GM08714 (cell line): ENCODE data around the gene EFNA5.
"Not testable (repeated sequence)": the region's sequence is repeated elsewhere in the genome, so short reads cannot be mapped to it uniquely, and the experiment has no call there.

Experiments
- H3K4me3 ChIP-seq: fragments of 200-500 bp; sonication (Bioruptor generic); 2 replicates; pipeline ENCODE4 v1.5.1; 2014; ENCODE audit warnings: mild to moderate bottlenecking, low read length, inconsistent platforms
- ZNF274 ChIP-seq: IDR thresholded peaks from 2 replicates; pipeline ENCODE4 v1.6.1; 2012; ENCODE audit warnings: mild to moderate bottlenecking, low read depth, low read length

The EFNA5 gene

DNA sequence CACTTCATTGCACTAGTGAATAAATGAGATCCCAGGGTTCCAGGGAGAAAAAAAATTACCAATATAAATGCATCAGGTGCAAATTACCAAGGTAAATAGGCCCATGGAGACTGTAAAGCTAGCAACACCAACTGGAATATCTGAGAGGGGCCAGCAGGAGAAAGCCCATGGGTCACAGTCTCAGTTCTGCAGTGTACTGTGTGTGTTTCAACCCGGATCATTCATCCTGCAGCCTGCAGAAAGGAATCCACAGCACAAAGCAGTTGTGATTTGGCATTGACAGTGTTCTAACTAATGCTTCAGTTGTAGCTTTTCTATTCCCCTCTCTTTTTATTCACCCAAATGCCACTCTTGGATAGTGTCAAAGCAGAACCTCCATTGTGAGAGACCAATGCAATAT is 171.0 kb downstream of the EFNA5 start:
- H3K4me3 ChIP-seq: no peak overlapping the region
- TF ChIP-seq ZNF274: no peak

DNA sequence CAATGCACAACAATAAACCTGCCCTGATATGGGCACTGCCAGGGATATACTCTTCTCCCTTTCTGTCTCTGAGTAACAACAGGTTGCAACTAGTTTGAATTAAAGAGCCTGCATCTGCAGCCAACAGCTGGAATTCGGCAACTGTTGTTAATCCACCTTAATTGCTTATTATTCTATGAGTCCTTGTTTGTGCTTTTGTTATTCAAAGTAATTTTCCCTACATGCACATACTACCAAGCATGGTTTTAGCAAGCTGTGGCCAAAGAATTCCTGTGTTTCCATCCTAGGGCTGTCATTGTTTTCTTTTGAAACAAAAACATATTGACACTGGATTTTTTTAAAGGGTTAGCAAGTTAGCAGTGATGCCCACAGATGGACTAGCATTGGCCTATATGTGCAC is 171.5 kb downstream of the EFNA5 start:
- no peak overlapping the region for H3K4me3 ChIP-seq
- TF ChIP-seq ZNF274: no peak

DNA sequence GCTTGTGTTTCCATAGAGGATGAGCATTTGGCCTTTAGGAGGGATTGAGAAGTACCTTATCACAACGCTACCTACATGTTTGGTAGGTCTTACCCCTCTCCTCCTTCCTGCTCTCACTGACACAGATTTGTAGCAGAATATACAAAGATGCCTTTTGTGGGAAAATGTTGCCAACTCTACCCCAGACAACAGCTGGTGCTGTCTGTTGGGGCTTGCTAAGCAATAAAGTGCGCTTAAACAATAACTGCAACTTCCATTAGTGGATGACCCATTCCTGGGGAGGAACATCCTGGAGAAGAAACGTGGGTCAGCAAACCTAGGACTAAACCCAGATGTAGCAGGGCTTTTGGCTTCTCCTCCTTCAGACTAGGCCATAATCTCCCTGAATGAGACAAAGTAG is 174.3 kb downstream of the EFNA5 start:
- no peak for TF ChIP-seq ZNF274
- H3K4me3 ChIP-seq: no peak overlapping the region

DNA sequence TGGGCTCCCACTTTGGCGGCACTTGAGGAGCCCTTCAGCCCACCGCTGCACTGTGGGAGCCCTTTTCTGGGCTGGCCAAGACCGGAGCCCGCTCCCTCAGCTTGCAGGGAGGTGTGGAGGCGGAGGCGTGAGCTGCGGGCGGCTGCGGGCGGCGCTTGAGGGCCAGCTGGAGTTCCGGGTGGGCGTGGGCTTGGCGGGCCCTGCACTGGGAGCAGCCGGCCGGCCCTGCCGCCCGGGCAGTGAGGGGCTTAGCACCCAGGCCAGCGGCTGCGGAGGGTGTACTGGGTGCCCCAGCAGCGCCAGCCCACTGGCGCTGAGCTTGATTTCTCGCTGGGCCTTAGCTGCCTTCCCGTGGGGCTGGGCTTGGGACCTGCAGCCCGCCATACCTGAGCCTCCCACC is 176.6 kb downstream of the EFNA5 start:
- not testable (repeated sequence) for H3K4me3 ChIP-seq

DNA sequence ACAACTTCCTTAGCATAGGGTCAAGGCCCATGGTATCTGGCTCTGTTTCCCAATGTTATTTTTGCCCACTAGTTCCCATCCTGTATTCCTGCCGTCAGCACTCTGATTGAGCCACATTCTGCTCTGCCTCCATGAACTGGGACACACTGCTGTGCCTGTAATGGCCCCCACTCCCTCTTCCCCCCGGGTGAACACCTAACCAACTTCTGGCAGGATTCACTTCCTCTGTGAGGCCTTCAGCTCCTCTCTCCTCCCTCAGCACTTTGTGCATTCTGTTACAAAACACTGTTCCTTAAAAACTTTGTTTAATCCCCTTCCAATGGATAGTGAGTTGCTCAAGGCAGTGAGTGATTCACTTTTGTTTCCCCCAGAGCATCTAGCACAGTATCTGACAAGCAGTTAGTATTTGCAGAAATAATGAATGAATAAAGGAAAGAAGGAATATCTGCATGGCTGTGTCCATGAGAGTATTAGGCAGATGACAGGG is 183.6 kb downstream of the EFNA5 start:
- no peak for TF ChIP-seq ZNF274
- H3K4me3 ChIP-seq: no peak overlapping the region

DNA sequence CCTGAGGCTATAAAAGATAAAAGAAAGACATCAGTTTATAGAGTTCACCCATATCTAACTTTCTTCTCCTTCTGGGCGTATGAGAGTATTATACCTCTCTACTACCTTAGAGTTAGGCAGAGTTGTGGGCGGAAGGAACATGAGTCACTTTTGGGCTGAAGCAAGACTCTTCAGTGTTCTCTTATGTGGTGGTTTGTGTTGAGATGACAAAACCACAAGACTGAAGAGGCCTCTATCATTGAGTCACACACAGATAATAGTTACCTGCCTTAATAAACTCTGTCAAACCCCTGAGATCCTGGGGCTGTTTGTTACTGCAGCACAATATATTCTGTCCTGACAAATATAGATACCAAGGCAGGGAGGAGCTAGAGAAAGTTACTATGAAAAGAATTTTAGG is 184.2 kb downstream of the EFNA5 start:
- H3K4me3 ChIP-seq: no peak overlapping the region
- no peak for TF ChIP-seq ZNF274

DNA sequence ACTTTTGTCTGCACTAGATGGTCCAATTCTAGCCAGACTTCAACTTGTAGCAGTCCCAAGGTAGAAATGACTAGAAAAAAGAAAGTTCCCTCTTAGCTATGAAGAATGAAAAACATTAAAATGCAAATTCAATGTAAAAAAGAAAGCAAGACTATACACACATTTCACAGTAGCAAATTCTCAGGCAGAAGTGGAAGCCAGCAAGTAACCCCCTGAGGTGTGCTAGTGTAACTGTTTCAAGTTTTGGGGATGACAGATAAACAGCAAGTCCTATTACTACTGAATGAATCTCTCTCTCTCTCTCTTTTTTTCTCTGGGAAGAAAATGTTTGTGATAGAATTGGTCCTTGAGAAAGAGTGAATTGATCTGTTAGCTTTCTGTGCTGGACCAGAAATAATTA is 185.6 kb downstream of the EFNA5 start:
- no peak for TF ChIP-seq ZNF274
- no peak overlapping the region for H3K4me3 ChIP-seq

DNA sequence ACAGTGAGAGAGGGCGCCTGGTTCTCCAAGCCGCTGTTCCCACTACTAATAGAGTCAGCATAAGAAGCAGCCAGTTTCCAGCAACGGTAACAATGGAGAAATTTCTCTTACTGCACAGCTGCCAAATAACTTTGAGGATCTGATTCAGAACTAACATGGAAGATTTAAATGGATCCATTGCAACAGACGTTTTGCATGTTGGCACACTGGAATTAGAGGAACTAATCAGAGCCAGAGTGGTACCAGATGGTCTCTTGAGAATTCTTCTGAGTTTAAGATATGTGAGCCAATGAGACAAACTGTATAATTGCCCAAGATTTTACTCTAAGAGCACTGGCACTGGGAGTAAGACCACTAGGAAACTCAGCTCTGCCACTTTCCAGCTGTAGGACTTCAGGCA is 186.5 kb downstream of the EFNA5 start:
- H3K4me3 ChIP-seq: no peak overlapping the region
- no peak for TF ChIP-seq ZNF274

DNA sequence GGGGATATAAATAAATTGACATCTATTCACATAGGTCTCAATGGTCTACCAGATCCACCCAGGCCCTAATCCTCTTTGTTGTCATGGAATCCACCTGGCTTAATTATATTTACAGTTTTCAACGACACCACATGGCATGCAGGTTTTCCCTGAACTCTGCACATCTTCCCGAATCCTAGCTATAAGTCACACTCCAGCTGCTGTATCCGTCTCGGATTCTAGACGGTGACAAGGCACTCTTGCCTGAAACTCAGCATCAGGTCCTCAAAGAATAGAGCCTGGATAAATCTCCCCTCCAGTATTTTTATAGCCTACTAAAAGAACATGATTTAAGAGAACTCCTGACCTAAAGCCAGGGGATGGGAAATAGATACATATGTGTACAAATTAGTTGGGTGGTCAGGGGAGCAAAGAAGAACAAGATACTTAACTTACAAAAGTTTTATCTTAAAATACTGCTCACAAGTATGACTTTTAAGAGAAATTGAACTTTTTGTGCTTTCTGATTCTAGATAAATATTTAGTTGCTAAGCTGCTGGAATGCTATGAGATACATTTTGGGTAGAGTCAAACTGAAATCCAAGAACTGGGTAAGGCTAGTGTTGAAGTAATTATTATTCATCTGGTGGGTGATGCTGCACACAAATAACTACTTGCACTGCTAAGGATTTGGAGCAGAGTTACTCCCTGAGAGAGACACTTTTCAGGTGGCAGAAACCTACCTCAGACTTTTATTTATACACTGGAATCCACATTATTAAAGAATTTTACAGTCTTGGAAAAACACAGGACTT is 187.3 kb downstream of the EFNA5 start:
- no peak overlapping the region for H3K4me3 ChIP-seq
- TF ChIP-seq ZNF274: no peak

DNA sequence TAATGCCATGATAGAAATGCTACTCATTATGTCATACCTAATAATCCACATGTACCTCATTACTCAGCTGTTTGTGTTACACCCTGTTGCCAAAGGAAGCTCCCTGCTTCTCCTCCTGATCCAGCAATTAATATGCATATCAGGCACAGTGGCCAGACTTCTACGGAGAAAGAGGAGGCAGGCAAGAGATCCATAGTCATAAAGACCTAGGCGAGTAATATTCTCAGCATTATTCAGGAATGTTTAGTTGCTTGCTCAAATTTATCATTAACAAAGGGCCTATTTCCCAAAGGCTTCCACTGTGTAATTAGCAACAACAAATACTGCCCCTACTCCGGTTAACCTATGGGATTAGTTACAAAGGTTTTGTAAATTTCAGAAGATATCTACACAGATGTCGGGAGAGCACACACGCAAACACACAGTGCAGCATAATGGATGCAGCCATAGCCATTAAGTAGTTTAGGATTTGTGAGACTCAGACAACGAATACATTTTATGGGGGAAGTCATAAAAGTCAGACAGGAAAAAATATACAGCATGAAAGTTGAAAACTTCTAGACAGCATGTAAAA is 192.6 kb downstream of the EFNA5 start:
- no peak overlapping the region for H3K4me3 ChIP-seq
- no peak for TF ChIP-seq ZNF274

DNA sequence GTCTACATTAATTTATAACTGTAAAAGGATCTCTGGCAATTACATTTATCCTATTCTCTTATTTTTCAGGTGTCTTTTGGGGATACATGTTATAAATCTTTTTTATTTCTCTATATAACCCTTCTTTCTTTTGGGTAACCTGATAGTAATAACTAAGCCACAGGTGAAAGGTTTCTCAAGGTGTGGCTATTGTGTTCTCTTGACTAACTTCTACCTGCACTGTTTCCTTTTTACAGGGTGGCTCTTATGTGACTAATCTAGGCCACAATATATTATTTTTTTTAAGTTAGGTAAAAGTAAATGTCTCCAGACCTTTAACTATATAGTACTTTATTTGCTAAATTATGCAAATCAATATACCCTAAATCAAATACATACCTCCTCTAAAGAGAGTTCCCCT is 193.2 kb downstream of the EFNA5 start:
- H3K4me3 ChIP-seq: no peak overlapping the region

DNA sequence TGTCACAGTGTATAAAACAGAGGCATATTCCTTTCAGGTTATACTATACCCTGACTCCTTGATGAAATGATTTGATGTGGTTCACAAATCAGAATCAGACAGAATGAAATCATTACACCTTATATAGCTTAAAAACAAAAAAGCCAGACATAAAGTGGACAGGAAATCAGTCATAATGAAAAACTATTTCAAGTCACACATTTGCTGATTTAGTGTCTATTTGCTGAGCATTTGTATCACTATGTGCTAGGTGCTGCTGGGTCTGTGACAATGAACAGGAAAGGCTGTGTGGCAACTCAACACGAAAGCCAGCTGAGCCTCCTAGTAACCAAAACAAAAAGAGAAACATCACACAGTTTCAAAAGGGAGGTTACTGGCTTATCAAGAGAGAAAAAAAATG is 194.0 kb downstream of the EFNA5 start:
- no peak overlapping the region for H3K4me3 ChIP-seq
- no peak for TF ChIP-seq ZNF274

More for the DNA sequence above, 193.2 kb downstream of the EFNA5 start:
- TF ChIP-seq ZNF274: no peak

DNA sequence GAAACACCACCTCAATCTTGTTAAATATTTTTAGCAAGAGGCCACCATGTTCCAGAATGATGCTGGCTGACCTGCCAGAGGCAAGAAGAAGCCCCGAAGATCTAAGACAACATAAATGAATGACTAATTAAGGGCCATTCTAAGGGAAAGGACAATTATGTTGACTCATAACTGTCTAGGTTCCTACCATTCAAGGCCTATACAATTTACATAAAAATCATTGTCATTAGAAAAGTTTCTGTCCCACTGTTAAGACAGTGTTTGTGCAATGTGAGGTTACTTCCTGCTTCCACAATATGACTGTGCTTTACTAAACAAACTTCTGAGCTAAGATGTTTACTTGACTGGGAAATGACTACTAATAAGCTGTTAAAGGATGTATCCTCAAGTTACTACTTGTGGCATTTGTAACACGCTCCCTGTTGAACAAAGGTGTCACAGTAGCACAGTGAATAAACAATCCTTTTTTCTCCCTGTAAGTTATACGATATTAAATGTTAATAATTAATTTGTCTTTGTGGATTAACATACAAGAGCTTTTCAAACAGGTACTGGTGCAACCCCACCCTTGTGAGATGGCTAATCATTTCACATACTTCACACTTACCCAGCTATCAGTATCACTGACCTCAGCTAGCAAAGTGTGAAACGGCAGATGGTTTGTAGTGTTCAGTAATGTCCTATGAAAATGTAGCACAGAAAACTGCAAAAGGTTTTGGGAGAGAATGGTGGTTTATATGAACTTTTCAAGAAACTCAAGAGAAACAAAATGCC is 195.8 kb downstream of the EFNA5 start:
- no peak overlapping the region for H3K4me3 ChIP-seq
- no peak for TF ChIP-seq ZNF274

DNA sequence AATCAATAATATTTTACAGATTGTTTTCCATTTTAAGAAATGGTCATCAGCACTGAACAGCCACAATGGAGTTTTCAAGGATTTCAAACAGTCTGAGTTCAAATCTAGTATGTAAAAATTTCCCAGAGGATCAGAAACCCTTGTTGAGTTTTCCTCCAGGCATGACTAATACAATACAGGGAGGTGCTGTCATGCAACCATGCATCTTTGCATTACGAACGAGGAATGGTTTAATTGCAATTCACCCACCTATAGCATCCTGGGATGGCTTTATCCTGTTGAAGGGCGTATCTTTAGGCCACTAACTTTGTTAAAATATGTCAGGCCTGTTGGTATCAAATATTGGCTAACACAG is 196.4 kb downstream of the EFNA5 start:
- TF ChIP-seq ZNF274: no peak
- no peak overlapping the region for H3K4me3 ChIP-seq

DNA sequence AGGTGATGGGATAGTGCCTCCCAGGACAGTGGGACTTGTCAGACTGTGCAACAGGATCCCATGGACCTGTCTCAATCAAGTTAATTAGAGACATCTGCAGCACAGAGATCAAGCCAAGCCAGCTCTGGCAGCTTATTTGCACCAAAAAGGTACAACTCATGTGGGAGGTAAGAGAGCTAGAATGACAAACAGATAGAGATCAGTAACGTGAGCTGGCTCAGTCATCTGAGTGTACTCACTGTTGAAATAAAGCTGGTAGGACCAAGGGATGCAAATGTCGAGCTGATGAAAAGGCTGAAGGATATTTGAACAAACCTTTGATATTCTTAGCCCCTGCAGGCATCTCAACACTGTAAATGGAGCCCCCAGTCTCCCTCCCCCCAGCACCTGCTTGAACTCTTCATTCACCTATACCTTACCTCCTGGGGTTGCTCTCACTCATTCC is 198.1 kb downstream of the EFNA5 start:
- H3K4me3 ChIP-seq: no peak overlapping the region
- no peak for TF ChIP-seq ZNF274
